Activated gamma-delta T cell treated with anti-CD3 and anti-CD28 coated beads, Interleukin-2, amount 50 U/mL, for 16 hours (primary cell): ENCODE results near the gene TMEM201.

ENCODE experiments used
- DNase-seq: peaks from one replicate; pipeline ENCODE4 v3.0.0-alpha.2; 2020; ENCODE audit warnings: low read depth

TMEM201 gene

DNA sequence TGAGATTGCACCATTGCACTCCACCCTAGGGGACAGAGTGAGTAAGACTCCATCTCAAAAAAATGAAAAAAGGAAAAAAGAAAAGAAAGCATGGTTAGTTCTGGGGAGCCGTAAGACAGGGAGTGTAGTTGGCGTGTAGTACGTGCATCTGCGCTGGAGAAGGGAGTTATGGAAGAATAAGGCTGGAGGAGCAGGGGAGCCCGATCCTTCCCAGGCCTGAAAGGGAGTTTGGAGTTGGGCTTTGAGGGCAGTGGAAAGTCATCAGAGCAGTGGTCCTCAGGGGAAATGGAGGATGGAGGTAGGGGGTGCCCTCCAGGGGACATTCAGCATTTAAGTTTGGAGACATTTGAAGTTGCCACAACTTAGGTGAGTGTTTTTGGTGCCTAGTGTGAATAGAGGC, 11.3 kb upstream of the TMEM201 start:
- no peak for DNase-seq

DNA sequence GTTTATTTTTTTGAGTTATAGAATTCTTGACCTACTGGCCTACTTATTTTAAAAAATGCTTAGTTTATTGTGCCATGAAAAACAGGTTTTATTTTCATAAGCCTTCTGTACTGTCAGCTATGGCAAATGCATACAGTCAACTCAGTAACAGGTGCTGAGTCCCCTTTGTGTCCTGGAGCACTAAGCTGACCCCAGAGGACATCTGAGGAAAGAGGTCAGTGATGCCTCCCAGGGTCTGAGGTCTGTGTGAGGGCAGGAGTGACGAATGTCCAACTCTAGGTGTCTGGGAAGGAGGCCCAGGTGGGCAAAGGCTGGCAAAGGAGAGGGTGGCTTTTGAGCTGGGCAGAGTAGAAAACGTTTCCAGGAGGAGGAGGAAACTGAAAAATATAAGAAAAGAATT, 7.8 kb upstream of the TMEM201 start:
- no peak for DNase-seq

DNA sequence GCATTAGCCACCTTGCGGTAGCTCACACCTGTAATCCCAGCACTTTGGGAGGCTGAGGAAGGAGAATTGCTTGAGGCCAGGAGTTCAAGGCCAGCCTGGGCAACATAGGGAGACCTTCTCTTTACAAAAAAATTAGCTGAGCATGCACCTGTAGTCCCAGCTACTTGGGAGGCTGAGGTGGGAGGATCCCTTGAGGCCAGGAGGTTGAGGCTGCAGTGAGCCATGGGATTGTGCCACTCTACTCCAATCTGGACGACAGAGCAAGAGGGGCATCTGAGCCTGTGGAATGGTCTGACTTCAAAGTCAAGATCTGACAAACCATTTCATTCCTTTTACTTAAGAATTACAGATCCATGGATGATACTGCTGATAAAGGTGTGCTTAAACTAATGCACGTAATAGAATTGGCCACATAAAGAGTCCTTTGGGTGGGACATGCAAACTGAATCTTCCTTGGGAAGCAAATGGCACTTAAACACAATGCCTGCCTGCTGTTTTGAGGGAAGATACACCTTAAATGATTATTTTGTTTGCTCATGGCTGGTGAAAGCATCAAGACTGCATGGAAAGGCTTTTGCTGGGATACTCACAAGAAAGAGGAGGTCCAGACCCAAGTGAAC, 2.5 kb upstream of the TMEM201 start:
- DNase-seq: no peak

DNA sequence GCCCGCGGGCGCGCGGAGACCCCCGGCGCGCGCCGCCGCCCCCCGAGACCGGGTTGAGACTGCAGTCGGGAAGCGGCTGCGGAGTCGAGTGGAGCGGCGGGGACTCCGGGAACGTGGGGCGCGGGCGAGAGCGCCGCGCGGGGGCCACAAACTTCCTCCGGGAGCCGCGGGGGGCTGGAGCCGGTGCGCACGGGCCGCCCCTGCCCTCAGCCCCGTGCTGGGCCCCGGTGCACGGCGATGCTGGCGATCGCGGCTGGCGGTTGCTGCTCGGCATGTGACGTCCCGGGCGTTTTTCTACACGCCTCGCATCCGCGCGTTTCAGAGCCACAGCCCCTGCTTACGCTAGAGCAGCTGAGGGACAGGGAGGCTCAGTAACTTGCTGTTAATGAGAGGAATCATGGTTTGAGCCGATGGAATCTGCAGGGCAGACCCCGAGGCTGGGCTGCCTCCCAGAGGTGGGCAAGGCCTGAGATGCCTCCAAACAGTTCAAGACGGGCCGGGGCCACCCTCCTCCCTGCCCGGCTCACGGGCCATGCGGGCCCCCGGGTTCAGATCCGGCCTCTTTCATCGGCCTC, 520 bp downstream of the TMEM201 start:
- DNase-seq: no peak

DNA sequence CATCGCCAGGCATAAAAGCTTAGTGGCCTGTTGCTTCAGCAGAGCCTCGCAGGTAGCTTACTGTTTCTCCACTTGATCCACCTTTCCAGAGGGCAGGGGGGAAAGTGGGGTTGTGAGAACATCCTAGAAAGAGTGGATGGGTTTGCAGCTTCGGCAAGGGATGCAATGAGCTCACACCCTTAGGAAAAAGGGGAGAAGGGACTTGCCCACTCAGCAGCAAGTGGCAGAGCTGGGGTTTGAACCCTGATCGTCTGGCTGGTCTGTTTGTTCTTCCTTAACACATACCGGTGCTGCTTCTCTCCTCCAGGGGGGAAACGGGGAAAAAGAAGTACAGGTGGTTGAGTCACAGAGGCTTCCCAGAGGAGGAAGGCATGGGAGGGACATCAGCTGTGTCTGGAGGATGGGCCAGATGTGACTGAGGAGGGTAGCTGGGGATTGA, 1.0 kb downstream of the TMEM201 start:
- no peak for DNase-seq

DNA sequence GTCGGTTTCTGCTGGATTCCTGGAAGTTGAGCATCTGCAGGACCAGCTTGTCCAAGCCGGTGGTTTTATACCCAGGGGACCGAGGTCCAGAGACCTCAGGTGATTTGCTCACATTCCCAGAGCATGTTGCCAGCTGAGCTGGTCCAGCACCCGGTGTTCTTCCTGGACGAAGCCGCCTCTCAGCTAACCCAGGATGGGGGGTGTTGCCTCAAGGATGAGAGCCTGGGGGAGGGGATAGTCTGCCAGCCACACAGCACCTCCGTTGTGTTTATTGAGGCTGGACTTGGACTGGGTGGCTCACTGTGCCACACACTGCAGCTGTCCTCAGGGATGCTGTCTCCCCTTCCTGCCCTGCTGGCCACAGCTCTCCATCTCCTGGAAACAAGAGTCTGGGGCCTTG, 1.5 kb downstream of the TMEM201 start:
- no peak for DNase-seq

DNA sequence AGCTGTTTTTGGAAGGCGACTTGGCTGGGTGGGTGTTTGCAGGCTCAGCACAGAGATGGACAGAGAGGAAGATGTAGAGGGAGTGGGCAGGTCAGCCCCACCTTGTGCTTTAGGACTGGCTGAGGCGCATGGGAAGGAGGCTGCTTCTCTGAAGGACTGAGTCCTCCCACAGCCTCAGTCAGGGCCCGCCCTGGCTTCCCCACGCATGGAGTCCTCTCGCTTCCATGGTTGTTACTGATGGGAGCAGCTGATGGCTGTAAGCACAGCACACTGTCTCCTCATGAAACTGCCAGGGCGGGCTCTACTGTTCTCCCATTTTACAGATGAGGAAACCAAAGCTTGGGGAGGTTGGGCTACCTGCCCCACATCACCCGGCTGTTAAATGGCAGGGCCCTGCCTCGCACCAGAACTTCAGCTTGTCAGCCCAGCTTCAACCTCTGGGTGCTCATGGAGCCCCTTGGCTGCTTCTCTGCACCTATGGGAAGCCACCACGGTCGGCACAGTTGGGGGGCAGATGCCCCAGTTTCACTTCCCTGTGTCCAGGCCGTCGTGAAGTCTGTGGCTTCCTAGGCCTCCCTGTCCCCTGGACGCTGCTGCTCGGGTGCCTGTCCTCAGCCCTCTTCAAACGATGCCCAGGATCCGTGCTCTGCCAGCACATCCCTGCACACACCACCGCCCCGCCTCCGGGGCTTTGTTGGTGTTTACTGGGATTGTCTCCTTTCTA, 2.4 kb downstream of the TMEM201 start:
- no peak for DNase-seq

DNA sequence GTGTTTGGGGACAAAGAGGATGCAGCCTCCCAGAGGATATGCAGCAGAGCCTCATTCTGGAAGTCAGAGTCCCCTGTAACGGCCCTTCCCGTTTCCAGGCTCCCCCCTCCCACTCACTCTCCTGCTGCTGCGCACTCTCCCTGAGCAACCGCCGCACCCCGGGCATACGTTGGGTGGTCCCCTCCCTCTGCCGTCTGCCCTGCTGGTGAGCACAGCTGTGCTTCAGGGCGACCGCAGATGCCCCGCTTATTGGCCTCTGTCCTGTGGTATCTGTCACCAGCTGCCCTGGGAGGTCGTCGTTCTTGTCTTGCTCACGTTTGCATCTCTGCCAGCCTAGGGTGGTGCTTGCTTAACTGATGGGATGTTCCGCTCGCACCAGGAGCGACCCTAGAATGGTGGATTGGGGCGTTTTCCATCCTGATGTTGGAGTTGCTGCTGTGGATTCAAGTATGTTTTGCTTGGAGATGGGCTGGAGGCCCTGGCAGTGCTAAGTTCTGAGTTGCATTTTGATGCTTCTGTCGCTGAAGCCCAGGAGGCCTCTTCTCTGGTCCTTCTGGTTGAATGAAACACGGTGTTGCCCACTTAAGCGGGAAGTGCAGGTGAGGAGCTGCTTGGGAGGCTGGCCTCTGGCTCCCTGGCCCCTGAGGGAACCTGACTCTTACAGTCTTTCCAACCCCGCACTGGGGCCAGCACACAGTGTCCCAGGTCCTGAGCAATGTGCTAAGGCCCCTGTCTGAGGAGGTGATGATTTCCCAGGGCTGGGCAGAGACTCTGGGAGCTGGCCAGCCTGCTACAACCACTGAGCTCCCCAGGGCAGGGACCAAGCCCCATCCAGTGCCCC, 3.2 kb downstream of the TMEM201 start:
- DNase-seq: no peak

DNA sequence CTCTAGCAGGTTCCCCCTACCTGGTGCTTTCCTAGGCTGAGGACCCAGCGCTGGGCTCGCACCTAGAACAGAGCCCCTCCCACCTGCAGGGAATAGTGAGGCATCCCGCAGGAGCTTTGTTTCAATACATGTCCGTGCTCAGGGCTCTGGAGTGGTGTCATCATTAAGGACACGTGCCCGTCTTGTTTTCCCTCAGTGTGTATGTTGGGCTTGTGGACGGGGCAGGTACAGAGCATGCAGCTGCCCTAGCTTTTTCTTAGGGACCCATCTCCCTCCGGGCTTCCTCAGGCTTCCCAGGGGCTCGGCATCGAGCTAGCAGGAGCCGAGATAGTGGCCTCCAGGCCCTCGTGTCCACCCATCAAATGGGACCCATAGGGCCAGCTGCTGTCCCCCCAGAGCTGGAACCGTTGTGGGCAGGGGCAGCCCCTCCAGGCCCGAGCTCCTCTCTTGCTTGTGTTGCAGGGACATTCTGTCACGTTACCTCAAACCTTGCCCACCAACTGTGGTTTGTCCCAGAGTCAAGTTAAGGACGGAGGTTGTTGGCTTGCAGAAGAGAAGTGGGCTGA, 3.9 kb downstream of the TMEM201 start:
- DNase-seq: no peak

DNA sequence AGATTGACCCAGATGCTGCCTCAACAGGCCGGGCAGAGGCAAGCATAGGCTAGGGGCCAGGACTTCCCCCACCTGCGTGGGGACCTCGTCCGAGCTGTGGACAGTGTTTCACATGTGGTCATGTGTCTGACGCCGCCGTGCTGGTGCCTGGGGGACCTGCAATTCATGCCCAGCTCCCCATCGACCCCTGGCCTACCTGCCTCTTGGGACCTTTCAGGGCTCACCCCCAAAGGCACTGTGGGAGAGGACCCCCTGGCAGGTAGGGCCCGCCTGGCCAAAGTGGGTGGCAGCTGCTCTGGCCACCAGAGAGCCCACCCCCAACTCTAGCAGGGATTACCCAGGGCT, 4.4 kb downstream of the TMEM201 start:
- no peak for DNase-seq

DNA sequence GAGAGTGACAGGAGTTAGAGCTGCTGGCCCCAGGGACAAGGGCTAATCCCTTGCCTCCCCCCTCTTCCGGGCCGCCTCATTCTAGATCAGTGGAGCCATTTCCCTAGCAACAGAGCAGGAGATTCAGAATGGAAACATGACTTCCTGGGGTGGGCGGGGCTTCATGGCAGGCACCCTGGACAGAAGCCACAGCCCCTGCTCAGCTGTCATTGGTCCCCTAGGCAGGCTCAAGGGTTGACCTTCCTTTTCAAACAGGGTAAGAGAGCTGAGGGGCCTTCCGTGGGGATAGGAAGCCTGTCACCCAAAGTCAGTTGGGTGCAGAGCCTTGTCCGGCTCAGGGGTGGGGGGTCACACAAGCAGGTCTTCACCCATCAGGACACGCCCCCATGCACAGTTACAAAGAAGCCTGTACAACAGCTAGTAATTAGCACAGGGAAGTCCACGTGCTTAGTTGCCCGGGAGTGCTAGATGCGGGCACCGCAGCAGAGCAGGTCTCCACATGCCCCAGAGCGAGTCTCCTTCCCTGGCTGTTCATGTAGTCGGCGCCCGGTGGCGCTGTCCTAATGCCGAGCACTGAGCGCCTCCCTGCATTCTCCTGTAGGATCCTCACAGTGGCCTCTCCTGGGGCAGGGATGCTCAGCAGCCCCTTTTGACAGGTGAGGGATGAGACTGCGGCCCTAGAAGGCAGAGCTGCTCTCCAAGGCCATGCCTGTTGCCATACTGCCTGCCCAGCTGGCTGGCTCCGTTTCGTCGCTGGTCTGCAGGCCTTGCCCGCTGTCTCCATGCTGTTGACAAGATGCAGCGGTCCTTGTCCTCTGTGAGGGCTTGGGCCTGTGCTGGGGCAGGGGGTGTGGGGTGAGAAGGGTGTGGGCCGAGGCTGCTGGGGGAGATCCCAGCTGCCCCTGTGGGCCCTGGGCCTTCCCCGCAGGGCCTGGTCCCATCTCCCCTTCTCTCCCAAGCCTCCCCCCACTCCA, 5.1 kb downstream of the TMEM201 start:
- no peak for DNase-seq

DNA sequence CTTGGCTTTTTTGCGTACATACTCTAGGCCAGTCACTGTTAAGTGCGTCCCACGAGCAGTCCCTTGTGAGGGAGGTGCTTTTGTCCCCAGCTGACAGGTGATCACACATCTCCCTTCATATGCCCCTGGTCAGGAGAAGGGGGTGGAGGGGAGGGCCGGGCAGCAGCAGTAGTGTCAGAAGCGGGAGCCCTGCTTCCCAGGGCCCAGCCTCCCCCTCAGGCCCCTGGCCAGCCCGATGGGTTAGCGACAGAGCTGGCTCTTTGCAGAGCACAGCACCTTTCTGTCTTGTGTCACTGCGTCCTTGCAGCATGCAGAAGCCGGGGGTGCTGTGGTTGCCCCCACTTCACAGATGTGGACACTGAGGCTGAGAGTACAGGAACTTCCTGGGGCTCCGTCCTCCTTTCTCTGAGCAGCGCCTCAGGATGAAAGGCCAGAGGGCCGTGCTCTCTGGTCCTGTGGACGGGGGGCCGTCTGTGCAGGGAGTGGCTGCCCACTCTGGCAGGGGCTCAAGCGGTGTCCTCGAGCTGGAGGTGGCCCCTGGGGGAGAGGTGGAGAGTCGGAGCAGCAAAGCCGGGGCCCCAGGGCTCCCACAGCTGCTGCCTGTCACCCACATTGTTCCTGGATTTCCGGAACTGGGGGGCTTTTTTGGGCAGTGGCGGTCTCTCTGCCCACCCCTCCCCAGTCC, 5.9 kb downstream of the TMEM201 start:
- no peak for DNase-seq

DNA sequence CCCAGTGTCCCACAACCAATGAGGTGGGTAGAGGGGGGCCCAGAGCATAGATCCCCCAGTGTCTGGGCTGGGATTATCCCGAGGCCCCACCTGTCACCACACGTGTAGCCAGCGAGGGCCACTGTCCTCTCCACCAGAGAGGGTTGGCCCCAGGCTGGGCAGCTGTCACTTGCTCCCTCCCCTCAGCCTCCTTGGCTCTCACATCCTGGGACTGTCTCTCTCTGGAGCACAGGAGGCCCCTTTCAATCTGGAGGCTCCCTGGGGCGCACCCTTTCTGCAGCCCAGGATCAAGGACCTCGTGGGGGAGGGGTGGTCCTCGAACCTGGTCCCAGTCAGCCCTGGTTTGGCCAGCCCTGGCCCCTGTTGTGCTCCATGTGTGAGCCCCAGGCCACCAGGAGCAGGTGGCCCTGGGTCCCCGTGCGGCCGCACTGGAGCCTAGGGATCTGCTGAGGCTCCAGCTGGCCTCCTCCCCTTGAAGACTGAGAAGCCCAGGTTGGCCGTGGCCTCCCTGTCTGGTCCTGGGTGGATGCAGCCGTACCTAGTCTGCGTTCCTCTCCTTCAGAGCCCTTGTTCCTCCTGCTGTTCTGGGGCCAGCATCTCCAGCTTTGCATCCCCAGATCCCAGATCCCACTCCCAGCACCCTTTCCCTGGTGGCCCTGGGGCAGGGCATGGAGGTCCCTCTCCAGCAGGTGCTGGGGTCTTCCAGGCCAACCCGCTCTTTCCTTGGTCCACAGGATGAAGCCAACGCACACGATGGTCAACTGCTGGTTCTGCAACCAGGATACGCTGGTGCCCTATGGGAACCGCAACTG, 6.7 kb downstream of the TMEM201 start:
- DNase-seq: no peak

DNA sequence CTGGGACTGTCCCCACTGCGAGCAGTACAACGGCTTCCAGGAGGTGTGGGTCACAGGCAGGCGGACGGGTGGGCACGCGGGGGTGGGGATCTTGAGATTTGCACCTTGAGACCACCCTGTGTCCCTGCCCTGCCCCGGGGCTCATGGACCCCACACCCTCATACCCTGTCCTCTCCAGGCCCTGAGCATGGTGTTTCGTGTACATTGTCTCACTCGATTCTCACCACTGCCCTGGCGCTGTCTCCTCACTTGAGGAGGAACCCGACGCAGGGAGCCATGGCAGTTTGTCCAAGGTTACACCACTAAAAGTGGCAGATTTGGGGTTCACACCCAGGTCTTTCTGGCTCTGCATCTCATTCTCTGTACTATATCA, 7.2 kb downstream of the TMEM201 start:
- no peak for DNase-seq

DNA sequence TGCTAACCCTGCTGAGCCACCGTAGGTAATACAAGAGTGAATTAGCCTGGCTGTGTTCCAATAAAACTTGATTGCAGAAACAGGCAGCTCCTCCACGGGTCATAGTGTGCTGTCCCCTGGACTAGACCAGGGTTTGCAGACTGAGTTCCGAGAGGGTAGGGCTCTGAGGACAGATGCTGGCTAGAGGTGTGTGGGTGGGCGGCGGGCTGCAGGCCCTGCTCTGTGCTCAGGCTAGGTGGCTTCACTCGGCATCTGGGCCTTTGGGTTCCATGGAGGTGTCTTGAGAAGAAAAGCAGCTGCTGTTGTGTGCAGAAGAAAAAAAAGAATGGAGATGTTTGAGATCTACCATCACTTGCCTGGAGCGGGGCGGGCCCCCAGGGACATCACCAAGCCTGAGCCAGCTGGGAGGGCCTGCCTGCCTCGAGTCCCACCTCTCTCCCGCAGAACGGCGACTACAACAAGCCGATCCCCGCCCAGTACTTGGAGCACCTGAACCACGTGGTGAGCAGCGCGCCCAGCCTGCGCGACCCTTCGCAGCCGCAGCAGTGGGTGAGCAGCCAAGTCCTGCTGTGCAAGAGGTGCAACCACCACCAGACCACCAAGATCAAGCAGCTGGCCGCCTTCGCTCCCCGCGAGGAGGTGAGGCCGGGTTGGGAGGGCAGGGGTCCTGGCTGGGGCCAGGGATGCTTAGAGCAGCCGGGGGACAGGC, 7.9 kb downstream of the TMEM201 start:
- no peak for DNase-seq

DNA sequence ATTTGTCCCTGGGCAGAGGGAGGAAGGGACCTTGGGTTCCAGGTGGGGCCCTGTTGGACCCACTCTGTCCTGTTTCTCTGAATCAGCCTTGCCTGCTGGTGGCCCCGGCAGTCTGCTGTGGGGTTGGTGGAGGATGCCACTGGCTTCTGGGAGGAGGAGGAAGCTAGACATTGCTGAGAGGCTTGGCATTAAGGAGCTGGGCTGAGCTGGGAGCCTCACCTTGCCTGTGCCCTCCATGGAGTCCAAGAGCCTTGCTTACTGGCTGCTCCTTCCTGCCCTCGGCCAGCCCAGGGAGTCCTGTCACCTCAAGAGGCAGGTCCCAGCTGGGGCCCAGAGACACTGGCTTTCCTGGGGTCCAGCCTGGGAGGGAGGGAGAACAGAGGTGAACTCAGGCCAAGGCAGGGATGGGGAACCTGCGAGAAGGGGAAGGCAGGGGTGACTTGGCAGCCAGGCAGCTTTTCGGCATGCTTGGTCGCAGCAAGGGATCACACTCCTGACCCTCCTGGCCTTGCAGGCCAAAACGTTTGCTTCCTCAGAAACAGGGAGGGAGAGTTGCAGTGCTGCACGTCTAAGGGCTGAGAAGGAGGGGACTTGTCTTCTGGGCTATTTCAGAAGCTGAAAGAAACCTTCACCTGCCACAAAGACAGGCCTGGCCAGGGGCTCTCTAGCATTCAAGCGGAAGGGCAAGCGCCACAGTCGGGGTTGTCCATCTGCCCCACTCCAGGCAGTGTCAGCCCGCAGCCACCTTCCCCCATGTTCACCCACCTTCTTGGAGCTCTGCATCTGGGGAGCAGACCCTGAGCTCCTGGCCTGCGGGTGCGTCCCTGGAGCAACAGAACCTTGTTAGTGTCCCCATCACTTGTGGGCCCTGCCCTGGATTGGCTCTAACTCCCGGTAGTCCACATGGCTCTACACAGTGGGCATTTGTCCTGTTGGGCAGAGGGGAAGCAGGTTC, 8.9 kb downstream of the TMEM201 start:
- no peak for DNase-seq

DNA sequence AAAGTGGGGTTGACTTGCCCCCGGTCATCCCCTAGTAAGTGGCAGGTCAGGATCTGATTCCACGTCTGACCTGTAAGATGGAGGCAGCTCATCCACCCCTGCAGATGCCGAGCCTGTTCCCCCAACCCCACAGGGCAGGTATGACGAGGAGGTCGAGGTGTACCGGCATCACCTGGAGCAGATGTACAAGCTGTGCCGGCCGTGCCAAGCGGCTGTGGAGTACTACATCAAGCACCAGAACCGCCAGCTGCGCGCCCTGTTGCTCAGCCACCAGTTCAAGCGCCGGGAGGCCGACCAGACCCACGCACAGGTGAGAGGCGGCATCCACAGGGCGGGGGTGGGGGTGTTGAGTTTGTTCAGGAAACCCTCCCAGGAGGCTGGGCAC, 9.6 kb downstream of the TMEM201 start:
- DNase-seq: no peak

DNA sequence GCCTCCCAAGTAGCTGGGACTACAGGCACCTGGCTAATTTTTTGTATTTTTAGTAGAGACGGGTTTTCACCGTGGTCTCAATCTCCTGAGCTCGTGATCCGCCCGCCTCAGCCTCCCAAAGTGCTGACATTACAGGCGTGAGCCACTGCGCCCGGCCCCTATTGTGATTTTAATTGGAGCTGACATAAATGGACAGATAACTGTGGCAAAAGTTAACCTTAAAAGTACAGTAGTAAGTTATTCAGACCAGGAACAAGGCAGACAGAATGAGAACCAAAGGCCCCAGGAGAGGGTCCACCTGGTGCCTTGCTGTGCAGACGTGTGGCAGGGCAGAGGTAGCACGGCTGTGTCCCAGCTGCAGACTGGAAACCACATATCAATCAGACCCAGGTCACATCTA, 11.0 kb downstream of the TMEM201 start:
- no peak for DNase-seq
